Endothelial cell of umbilical vein (primary cell): ENCODE data around the gene PDLIM1. TPM values are rescaled to one million over a fixed set of nuclear protein-coding genes. Genes with fewer than 3 reads are reported as not detected.

Source experiments
- BruUV-seq: library from RNA; stranded (reverse); fragments of 400-500 nt; replicated peaks from 2 replicates; lab custom pipeline; 2021; lab: Mats Ljungman, UMichigan
- CTCF ChIA-PET: fragments of 300-600, 350-600 bp; sonication (Branson Sonifier 250); formaldehyde crosslinking; loops from one replicate; lab custom pipeline; 2021; ENCODE audit warnings: antibody characterized with exemption, inconsistent platforms; lab: Charles Lee
- POLR2A ChIA-PET: fragments of 300-600, 350-600 bp; sonication (Branson Sonifier 250); formaldehyde crosslinking; loops from one replicate; lab custom pipeline; 2021; ENCODE audit warnings: antibody characterized with exemption, inconsistent platforms; lab: Charles Lee
- DNase-seq: peaks from one replicate; pipeline ENCODE4 v3.0.0-alpha.2; 2011; ENCODE audit warnings: low read depth, low spot score
- FAIRE-seq: peaks from 2 replicates; lab custom pipeline; 2011; peaks lifted over from hg19 to GRCh38; lab: Jason Lieb, UNC
- H2AFZ ChIP-seq: 2 replicates; pipeline ENCODE4 v1.6.0; 2012; ENCODE audit warnings: low read depth, low read length, control low read depth, inconsistent platforms
- H3K27ac ChIP-seq: 2 replicates; pipeline ENCODE4 v1.5.1; 2011; ENCODE audit warnings: low read depth, mild to moderate bottlenecking, control low read depth, low read length, moderate library complexity; ENCODE audit not compliant: insufficient read depth
- H3K27me3 ChIP-seq, 2 experiments: 2 replicates each; pipeline versions ENCODE4 v1.6.0 to v1.6.1; 2011; ENCODE audit warnings: low read length in 2 of 2, mixed read lengths in 1 of 2; ENCODE audit not compliant: control insufficient read depth in 2 of 2, insufficient read depth in 2 of 2
- H3K36me3 ChIP-seq, 2 experiments: 2 replicates in 1 of 2; 3 replicates in 1 of 2; pipeline ENCODE4 v1.5.1; 2011; ENCODE audit warnings: low read length in 2 of 2, mild to moderate bottlenecking in 1 of 2, moderate library complexity in 1 of 2; ENCODE audit not compliant: control insufficient read depth in 2 of 2, insufficient read depth in 2 of 2; ENCODE audit errors: extremely low read depth in 1 of 2
- H3K4me1 ChIP-seq: 3 replicates; pipeline ENCODE4 v1.5.1; 2011; ENCODE audit warnings: mild to moderate bottlenecking, low read length; ENCODE audit not compliant: control insufficient read depth, insufficient read depth; ENCODE audit errors: extremely low read depth
- H3K4me2 ChIP-seq: 2 replicates; pipeline ENCODE4 v1.6.1; 2011; ENCODE audit warnings: low read length, control low read depth, mixed read lengths; ENCODE audit not compliant: insufficient read depth
- H3K4me3 ChIP-seq, 3 experiments: fragments of 200-600 bp in 1 of 3; sonication (generic), shearing (Covaris generic) in 1 of 3; replicated peaks in 1 of 3; 2 replicates each; pipeline ENCODE4 v1.5.1; 2011 to 2016; ENCODE audit warnings: control low read depth in 3 of 3, low read length in 3 of 3, mild to moderate bottlenecking in 2 of 3, inconsistent platforms in 1 of 3, low read depth in 1 of 3, moderate library complexity in 1 of 3; ENCODE audit not compliant: insufficient read depth in 1 of 3
- H3K79me2 ChIP-seq: 2 replicates; pipeline ENCODE4 v1.6.0; 2012; ENCODE audit warnings: low read length, inconsistent platforms; ENCODE audit not compliant: control insufficient read depth, insufficient read depth
- H3K9ac ChIP-seq: replicated peaks from 2 replicates; pipeline ENCODE3; 2011; ENCODE audit warnings: low read length, control low read depth; ENCODE audit not compliant: insufficient read depth; ENCODE audit errors: extremely low read depth
- H3K9me1 ChIP-seq: replicated peaks from 3 replicates; pipeline ENCODE4 v1.6.0; 2011; ENCODE audit warnings: mild to moderate bottlenecking, low read length; ENCODE audit not compliant: control insufficient read depth, insufficient read depth; ENCODE audit errors: extremely low read depth
- H3K9me3 ChIP-seq: replicated peaks from 2 replicates; pipeline ENCODE4 v1.5.1; 2012; ENCODE audit warnings: low read length, inconsistent platforms; ENCODE audit not compliant: control insufficient read depth, insufficient read depth
- H4K20me1 ChIP-seq: replicated peaks from 2 replicates; pipeline ENCODE3; 2011; ENCODE audit warnings: mild to moderate bottlenecking, low read length; ENCODE audit not compliant: control insufficient read depth, insufficient read depth; ENCODE audit errors: extremely low read depth
- EZH2 ChIP-seq: IDR thresholded peaks from 2 replicates; pipeline ENCODE4 v1.6.1; 2012; ENCODE audit warnings: borderline replicate concordance, low read depth, mild to moderate bottlenecking, moderate library complexity, low read length, inconsistent platforms; ENCODE audit not compliant: severe bottlenecking
- FOS ChIP-seq: IDR thresholded peaks from 2 replicates; pipeline ENCODE4 v1.6.1; 2011; ENCODE audit warnings: mild to moderate bottlenecking, low read length, moderate library complexity, borderline replicate concordance; ENCODE audit not compliant: insufficient read depth
- GATA2 ChIP-seq: IDR thresholded peaks from 2 replicates; pipeline ENCODE4 v1.7.0; 2011; ENCODE audit warnings: low read depth, mild to moderate bottlenecking, moderate library complexity, mixed read lengths, low read length; ENCODE audit not compliant: insufficient read length, insufficient read depth
- MYC ChIP-seq: IDR thresholded peaks from one replicate; pipeline ENCODE4 v1.6.1; 2011; ENCODE audit warnings: mild to moderate bottlenecking, low read depth, low read length
- POLR2A ChIP-seq: IDR thresholded peaks from 2 replicates; pipeline ENCODE4 v1.6.1; 2012; ENCODE audit warnings: low read depth, mild to moderate bottlenecking, control low read depth, low read length
- POLR2AphosphoS5 ChIP-seq: IDR thresholded peaks from 2 replicates; pipeline ENCODE4 v1.6.1; 2012; ENCODE audit warnings: low read depth, mild to moderate bottlenecking, control low read depth, low read length, moderate library complexity; ENCODE audit not compliant: insufficient read depth
- dilution Hi-C: fragments of 300-500 bp; cut with MboI; formaldehyde crosslinking; loops from one replicate; pipeline ENCODE4 v1.15.0; 2019; ENCODE audit warnings: low sequenced_read_pairs; ENCODE audit not compliant: extremely low pct_ligation_motif_present
- intact Hi-C: fragments of 100-400 bp; cut with micrococcal nuclease; formaldehyde crosslinking; loops from one replicate; pipeline ENCODE4 v1.10.0; 2022
- polyA plus RNA-seq, 4 experiments: library from polyadenylated mRNA; depleted of rRNA in 3 of 4; stranded (reverse) in 3 of 4; unstranded in 1 of 4; fragments of >200 nt; gene quantifications; 2 replicates each; pipeline versions ENCODE4 v1.2.1 to v1.2.3, GENCODE V29; 2011 to 2012; ENCODE audit warnings: missing spikeins in 1 of 4
- total RNA-seq: library from RNA; stranded (reverse); gene quantifications from 2 replicates; pipeline ENCODE4 v1.2.3, GENCODE V29; 2021
- TF ChIP-seq, protein P1 (sequence below), 2 donors: IDR thresholded peaks; 1 replicate in 1 of 2; 2 replicates in 1 of 2; pipeline ENCODE4 v1.5.1; 2011; ENCODE audit warnings: low read length in 2 of 2, mild to moderate bottlenecking in 2 of 2, moderate library complexity in 2 of 2, control low read depth in 1 of 2, inconsistent platforms in 1 of 2, low read depth in 1 of 2; ENCODE audit not compliant: insufficient read depth in 1 of 2; ENCODE audit errors: extremely low read depth in 1 of 2
- TF ChIP-seq, protein P2 (sequence below): IDR thresholded peaks from 2 replicates; pipeline ENCODE4 v1.6.1; 2011; ENCODE audit not compliant: insufficient read depth, insufficient read length

PDLIM1 gene
- total and polyA plus RNA-seq, 2 donors (not counting 3 experiments of a cell fraction or from before 2014, with no cell fraction given) = 91.1 to 122 TPM

DNA sequence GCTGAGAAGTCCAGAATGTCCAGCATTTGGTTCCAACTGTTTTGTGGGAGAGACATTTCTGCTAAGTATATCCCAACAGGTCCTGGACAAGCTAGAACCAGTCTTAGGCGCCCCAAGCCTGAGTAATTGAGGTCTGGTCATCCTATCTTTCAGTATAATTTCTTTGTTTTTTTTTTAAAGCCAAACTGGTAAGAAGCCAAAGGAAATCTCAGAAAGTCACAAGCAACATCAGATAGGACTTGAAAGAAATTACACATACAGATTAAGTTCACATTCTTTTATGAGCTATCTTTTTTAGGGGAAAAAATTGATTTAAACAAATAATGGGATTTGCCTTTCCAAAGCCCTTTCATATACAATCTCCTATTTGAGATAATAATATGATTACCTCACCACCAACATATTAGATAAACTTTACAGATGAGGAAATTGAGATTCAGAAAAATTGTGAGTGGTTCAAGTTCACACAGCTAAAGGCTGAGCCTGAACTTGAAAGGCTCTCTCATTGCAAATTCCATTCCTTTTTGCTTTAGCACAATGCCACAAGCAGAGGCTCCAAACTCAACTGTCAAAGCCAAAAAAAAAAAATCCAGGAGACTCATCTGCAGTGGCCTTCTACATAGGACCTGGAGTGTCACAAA is 15.0 kb downstream of the PDLIM1 start:
- Histone ChIP-seq H3K9me1 (no peaks in the 10 kb centered on the region), H3K4me2 (no peak overlapping the region), H2AFZ (no peak overlapping the region), H3K4me3 (no peak overlapping the region), H3K27ac (no peak overlapping the region), H4K20me1 (no peaks in the 10 kb centered on the region), H3K79me2 (peaks cover 55% of the 10 kb centered on the region), H3K9ac (no peak overlapping the region), H3K4me1 (peaks cover 20% of the 10 kb centered on the region), H3K27me3 (no peaks in the 10 kb centered on the region), H3K36me3 (no peaks in the 10 kb centered on the region), H3K9me3 (no peaks in the 10 kb centered on the region)
- BruUV-seq = no TSS peak
- intact Hi-C loops (no loop called here), dilution Hi-C loops (no loop called here)
- FAIRE-seq (no peak), DNase-seq (peak; percentile 50)
- TF ChIP-seq, protein P1, sequence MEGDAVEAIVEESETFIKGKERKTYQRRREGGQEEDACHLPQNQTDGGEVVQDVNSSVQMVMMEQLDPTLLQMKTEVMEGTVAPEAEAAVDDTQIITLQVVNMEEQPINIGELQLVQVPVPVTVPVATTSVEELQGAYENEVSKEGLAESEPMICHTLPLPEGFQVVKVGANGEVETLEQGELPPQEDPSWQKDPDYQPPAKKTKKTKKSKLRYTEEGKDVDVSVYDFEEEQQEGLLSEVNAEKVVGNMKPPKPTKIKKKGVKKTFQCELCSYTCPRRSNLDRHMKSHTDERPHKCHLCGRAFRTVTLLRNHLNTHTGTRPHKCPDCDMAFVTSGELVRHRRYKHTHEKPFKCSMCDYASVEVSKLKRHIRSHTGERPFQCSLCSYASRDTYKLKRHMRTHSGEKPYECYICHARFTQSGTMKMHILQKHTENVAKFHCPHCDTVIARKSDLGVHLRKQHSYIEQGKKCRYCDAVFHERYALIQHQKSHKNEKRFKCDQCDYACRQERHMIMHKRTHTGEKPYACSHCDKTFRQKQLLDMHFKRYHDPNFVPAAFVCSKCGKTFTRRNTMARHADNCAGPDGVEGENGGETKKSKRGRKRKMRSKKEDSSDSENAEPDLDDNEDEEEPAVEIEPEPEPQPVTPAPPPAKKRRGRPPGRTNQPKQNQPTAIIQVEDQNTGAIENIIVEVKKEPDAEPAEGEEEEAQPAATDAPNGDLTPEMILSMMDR (IDR thresholded peaks at IDR 0.05; ENCODE audit: extremely low read depth in 1 of 2, insufficient read depth in 1 of 2, low read depth in 1 of 2, low read length in 2 of 2) = no peak
- TF ChIP-seq, protein P2, sequence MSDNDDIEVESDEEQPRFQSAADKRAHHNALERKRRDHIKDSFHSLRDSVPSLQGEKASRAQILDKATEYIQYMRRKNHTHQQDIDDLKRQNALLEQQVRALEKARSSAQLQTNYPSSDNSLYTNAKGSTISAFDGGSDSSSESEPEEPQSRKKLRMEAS = no peak
- TF ChIP-seq POLR2AphosphoS5 (no peak), FOS (no peak), MYC (no peak), EZH2 (no peak), POLR2A (no peak), GATA2 (no peak)
- ChIA-PET CTCF (interaction anchor here (1.2 to 3.1 kb wide), 3 partner anchors 12 to 78 kb away, joined by 4 to 13 read pairs (median 6); no protein-coding TSS in a partner anchor), POLR2A (no interaction called here)
